IgD-negative memory B cell (primary cell): ENCODE data around the gene PGS1. TPM values are rescaled to one million over a fixed set of nuclear protein-coding genes. Genes with fewer than 3 reads are reported as not detected.

ENCODE experiments used
- polyA plus RNA-seq: library from polyadenylated mRNA; unstranded; fragments of 300-500 nt; fragmentation: Illumina TruSeq; gene quantifications from one replicate; pipeline ENCODE4 v1.2.3, GENCODE V29; 2021

Gene PGS1
- polyA plus RNA-seq, 1 donor from 2014 or later = 49.7 TPM

Other genes with a start within 250 kb of the PGS1 start
- gene TMC6, start 249.9 kb upstream of the PGS1 start, polyA plus RNA-seq = 212 TPM
- gene TMC8, start 247.9 kb upstream of the PGS1 start, polyA plus RNA-seq = 97.5 TPM
- not detected for gene C17orf99, start 232.3 kb upstream of the PGS1 start, polyA plus RNA-seq
- 633 TPM for gene SYNGR2, start 210.1 kb upstream of the PGS1 start, polyA plus RNA-seq
- gene TK1, start 191.6 kb upstream of the PGS1 start, polyA plus RNA-seq = 7.0 TPM
- 21.3 TPM for gene AFMID, start 191.3 kb upstream of the PGS1 start, polyA plus RNA-seq
- gene BIRC5, start 164.4 kb upstream of the PGS1 start, polyA plus RNA-seq = 0.25 TPM
- not detected for gene TMEM235, start 147.0 kb upstream of the PGS1 start, polyA plus RNA-seq
- 17.3 TPM for gene SOCS3, start 18.6 kb upstream of the PGS1 start, polyA plus RNA-seq
- gene DNAH17, start 198.7 kb downstream of the PGS1 start, polyA plus RNA-seq = 1.1 TPM